Loucy (cell line): ENCODE results near the gene RND1.
A peak's percentile ranks its signal among the peaks of the same experiment; 100 is the strongest.
"Not testable (repeated sequence)": the region's sequence is repeated elsewhere in the genome, so short reads cannot be mapped to it uniquely, and the experiment has no call there.

Experiments
- H2AFZ ChIP-seq: fragments of 200-600 bp; sonication (generic); 2 replicates; pipeline ENCODE4 v1.6.0; 2016; ENCODE audit warnings: antibody characterized with exemption, mild to moderate bottlenecking, low read length, moderate library complexity
- H3F3A ChIP-seq: fragments of 200-600 bp; 2 replicates; pipeline ENCODE4 v1.6.0; 2016; ENCODE audit warnings: antibody characterized with exemption, low read depth, mild to moderate bottlenecking
- H3K27me3 ChIP-seq: fragments of 200-600 bp; sonication (generic); 2 replicates; pipeline ENCODE4 v1.6.1; 2014; ENCODE audit warnings: low read length, mild to moderate bottlenecking; ENCODE audit not compliant: insufficient read depth, poor library complexity, severe bottlenecking
- H3K36me3 ChIP-seq: fragments of 200-600 bp; sonication (generic); 2 replicates; pipeline ENCODE4 v1.6.1; 2016; ENCODE audit warnings: low read length; ENCODE audit not compliant: insufficient read depth
- H3K4me1 ChIP-seq: fragments of 200-600 bp; sonication (generic); 2 replicates; pipeline ENCODE4 v1.5.1; 2014; ENCODE audit warnings: low read length, mild to moderate bottlenecking; ENCODE audit not compliant: insufficient read depth, poor library complexity, severe bottlenecking
- H3K4me2 ChIP-seq: fragments of 200-600 bp; sonication (generic); 2 replicates; pipeline ENCODE4 v1.6.0; 2014; ENCODE audit warnings: antibody characterized with exemption, low read length, low read depth, mild to moderate bottlenecking; ENCODE audit not compliant: poor library complexity, severe bottlenecking
- H3K4me3 ChIP-seq: fragments of 200-600 bp; sonication (generic); 2 replicates; pipeline ENCODE4 v1.5.1; 2014; ENCODE audit warnings: low read length, mild to moderate bottlenecking, mixed read lengths; ENCODE audit not compliant: poor library complexity, severe bottlenecking
- H3K79me2 ChIP-seq: fragments of 200-600 bp; sonication (generic); 2 replicates; pipeline ENCODE4 v1.6.1; 2014; ENCODE audit warnings: low read length; ENCODE audit not compliant: insufficient read depth
- H3K9ac ChIP-seq: fragments of 200-600 bp; sonication (generic); 2 replicates; pipeline ENCODE4 v1.6.0; 2014; ENCODE audit warnings: mild to moderate bottlenecking, low read depth, low read length, moderate library complexity; ENCODE audit not compliant: poor library complexity, severe bottlenecking
- H3K9me2 ChIP-seq: fragments of 200-600 bp; sonication (generic); replicated peaks from 2 replicates; pipeline ENCODE4 v1.6.1; 2016; ENCODE audit warnings: low read depth, low read length, mixed read lengths
- H3K9me3 ChIP-seq: fragments of 200-600 bp; sonication (generic); 2 replicates; pipeline ENCODE4 v1.6.1; 2014; ENCODE audit warnings: mild to moderate bottlenecking, antibody characterized with exemption, low read length, low read depth; ENCODE audit not compliant: insufficient read depth
- H4K20me1 ChIP-seq: fragments of 200-600 bp; sonication (generic); 2 replicates; pipeline ENCODE4 v1.6.0; 2014; ENCODE audit warnings: antibody characterized with exemption, low read length, mild to moderate bottlenecking; ENCODE audit not compliant: insufficient read depth, poor library complexity, severe bottlenecking
- EZH2phosphoT487 ChIP-seq: fragments of 200-600 bp; IDR thresholded peaks from 2 replicates; pipeline ENCODE4 v1.6.1; 2018; ENCODE audit warnings: antibody characterized with exemption, mild to moderate bottlenecking, moderate library complexity, borderline replicate concordance
- TF ChIP-seq, protein P1 (sequence below): fragments of 200-600 bp; sonication (generic); conservative IDR thresholded peaks from 2 replicates; pipeline ENCODE4 v1.5.1; 2014; ENCODE audit warnings: mild to moderate bottlenecking, antibody characterized with exemption, low read length

RND1 gene

DNA sequence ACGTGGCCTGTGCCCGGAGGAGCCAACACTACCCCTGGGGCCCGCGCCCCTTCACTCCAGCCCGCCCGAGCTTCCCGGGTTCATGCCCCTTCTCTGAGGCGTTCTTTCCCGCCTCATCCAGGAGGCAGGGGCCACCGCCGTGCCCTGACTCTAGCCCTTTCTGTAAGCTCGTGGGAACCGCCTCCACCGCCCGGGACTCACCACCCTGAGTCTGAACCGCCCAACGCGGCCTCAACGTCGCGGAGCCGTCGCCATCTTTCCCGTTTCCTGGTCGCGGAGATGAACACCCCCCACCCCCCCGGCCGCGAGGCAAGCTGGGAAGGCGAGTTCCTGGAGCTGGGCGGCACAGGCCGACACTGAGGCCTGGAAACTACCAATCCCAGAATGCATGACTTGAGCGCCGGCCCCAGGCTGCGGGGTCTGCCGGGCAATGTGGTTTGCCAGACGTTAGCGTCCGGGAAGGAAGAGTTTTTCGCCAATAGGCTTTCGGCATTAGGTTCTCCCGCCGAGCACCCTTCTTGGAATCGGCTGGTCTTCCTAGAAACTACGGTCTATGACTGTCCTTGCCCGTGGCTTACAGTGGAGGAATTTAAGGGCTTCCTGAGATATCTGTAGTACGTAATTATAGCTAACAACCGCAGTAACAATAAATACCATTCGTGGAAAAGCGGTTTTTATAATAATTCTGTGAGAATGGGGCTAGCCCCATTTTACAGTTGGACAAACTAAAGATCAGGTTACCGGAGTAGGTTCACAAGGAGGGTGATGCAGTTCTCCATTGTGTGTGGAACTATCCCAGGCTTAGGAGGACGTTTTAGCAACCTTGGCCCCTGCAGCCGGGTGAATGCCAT, 13.6 kb downstream of the RND1 start, which contains the start of gene DDX23:
Gene DDX23, minus strand, starts transcription at position 281 of the 851 bp plus-strand sequence. CDS start 6,381 bp downstream, outside the sequence.
- no peaks in the 10 kb centered on the region for H3K9me3 ChIP-seq
- peaks cover 46% of the 10 kb centered on the region for H3K79me2 ChIP-seq
- H3F3A ChIP-seq: no peaks in the 10 kb centered on the region
- peak within 1 kb of the TSS; percentile 98 for H3K4me2 ChIP-seq
- TF ChIP-seq, protein P1, sequence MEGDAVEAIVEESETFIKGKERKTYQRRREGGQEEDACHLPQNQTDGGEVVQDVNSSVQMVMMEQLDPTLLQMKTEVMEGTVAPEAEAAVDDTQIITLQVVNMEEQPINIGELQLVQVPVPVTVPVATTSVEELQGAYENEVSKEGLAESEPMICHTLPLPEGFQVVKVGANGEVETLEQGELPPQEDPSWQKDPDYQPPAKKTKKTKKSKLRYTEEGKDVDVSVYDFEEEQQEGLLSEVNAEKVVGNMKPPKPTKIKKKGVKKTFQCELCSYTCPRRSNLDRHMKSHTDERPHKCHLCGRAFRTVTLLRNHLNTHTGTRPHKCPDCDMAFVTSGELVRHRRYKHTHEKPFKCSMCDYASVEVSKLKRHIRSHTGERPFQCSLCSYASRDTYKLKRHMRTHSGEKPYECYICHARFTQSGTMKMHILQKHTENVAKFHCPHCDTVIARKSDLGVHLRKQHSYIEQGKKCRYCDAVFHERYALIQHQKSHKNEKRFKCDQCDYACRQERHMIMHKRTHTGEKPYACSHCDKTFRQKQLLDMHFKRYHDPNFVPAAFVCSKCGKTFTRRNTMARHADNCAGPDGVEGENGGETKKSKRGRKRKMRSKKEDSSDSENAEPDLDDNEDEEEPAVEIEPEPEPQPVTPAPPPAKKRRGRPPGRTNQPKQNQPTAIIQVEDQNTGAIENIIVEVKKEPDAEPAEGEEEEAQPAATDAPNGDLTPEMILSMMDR: no peak
- no peak for TF ChIP-seq EZH2phosphoT487
- H4K20me1 ChIP-seq: peaks cover 17% of the 10 kb centered on the region
- no peaks in the 10 kb centered on the region for H3K36me3 ChIP-seq
- peaks cover 23% of the 10 kb centered on the region for H3K4me1 ChIP-seq
- H3K4me3 ChIP-seq: peak within 1 kb of the TSS; percentile 90
- H3K9me2 ChIP-seq: no peaks in the 10 kb centered on the region
- H2AFZ ChIP-seq: peak within 1 kb of the TSS; percentile 91
- H3K9ac ChIP-seq: peak within 1 kb of the TSS; percentile 99
- H3K27me3 ChIP-seq: no peaks in the 10 kb centered on the region

DNA sequence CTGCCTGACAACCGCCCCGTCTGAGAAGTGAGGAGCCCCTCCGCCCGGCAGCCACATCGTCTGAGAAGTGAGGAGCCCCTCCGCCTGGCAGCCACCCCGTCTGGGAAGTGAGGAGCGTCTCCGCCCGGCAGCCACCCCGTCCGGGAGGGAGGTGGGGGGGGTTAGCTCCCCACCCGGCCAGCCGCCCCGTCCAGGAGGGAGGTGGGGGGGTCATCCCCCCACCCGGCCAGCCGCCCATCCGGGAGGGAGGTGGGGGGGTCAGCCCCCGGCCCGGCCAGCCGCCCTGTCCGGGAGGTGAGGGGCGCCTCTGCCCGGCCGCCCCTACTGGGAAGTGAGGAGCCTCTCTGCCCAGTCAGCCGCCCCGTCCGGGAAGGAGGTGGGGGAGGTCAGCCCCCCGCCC, 23.6 kb downstream of the RND1 start:
- H3K79me2 ChIP-seq: peaks cover 11% of the 10 kb centered on the region; the same call in 1 of the 2 replicates
- not testable (repeated sequence) for H3F3A ChIP-seq, H3K4me1 ChIP-seq, H2AFZ ChIP-seq, H3K9ac ChIP-seq, H3K9me3 ChIP-seq, H3K4me3 ChIP-seq, H3K4me2 ChIP-seq, H3K27me3 ChIP-seq, H3K9me2 ChIP-seq
- peaks cover 15% of the 10 kb centered on the region for H4K20me1 ChIP-seq
- peaks cover 52% of the 10 kb centered on the region; the same call in 1 of the 2 replicates for H3K36me3 ChIP-seq

DNA sequence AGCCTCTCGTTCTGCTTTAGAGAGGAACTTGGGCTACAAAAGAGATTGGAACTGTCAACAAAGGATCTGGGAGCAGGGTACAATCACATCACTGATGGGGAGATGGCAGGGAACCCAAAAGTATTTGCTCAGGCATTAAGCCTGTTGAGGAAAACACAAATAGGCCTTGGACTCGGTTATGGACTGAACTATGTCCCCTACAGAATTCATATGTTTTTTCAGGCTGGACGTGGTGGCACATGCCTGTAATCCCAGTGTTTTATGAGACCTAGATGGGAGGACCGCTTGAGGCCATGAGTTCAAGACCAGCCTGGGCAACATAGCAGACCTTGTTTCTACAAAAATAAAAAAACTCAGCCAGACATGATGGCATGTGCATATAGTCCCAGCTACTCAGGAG, 27.6 kb downstream of the RND1 start:
- no peak for TF ChIP-seq EZH2phosphoT487
- TF ChIP-seq, protein P1: no peak

More for the DNA sequence above, 27.6 kb downstream of the RND1 start:
- Histone ChIP-seq H3K27me3 (no peaks in the 10 kb centered on the region), H3K4me2 (no peak overlapping the region), H3K79me2 (no peaks in the 10 kb centered on the region), H3F3A (no peaks in the 10 kb centered on the region), H4K20me1 (no peaks in the 10 kb centered on the region), H3K9ac (no peak overlapping the region), H3K9me3 (no peaks in the 10 kb centered on the region), H3K4me3 (no peak overlapping the region), H2AFZ (no peak overlapping the region), H3K4me1 (no peaks in the 10 kb centered on the region), H3K9me2 (no peaks in the 10 kb centered on the region), H3K36me3 (peaks cover 62% of the 10 kb centered on the region; the same call in 1 of the 2 replicates)
